Retina (tissue), 1 donor: Measurements from ENCODE around the gene RBM15.
A peak's percentile ranks its signal among the peaks of the same experiment; 100 is the strongest.

Experiments used
- DNase-seq: peaks from one replicate; pipeline ENCODE4 v3.0.0-alpha.2; 2016

The RBM15 gene

DNA sequence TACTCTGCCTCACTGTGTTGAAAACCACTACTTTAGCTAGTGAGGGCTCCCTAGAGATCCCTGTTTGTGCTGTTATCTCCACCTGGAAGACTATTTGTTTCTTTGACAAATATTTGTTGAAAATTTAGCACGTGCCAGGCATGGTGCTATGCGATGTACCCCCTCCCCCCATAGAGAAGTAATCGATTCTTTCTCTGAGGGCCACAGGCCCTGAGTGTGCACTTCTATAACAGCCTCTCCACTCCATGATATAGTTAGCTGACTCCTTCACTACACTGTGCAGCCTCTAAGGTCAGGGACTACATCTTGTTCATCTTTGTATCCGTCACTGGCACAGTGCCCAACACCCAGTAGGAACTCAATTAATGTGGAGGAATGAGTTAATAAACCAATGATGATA, 17.3 kb upstream of the RBM15 start:
- DNase-seq: no peak

DNA sequence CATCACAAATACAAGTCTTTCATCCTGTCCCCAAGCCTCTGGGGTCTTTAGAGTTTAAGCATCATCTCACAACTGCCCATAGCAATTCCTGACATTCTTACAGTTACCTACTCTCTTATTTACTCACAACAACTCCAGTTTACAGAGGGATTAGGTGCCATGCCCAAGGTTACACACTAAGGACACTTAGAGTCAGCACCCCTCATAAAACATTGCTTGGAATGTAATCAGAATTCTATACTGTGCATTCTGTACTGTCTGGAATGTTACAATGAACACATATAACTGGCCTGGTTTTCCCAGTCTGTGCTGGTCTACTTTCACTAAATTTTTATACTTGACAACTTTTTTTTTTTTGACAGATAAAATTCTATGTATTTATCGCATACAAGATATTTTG, 14.5 kb upstream of the RBM15 start:
- DNase-seq: no peak

DNA sequence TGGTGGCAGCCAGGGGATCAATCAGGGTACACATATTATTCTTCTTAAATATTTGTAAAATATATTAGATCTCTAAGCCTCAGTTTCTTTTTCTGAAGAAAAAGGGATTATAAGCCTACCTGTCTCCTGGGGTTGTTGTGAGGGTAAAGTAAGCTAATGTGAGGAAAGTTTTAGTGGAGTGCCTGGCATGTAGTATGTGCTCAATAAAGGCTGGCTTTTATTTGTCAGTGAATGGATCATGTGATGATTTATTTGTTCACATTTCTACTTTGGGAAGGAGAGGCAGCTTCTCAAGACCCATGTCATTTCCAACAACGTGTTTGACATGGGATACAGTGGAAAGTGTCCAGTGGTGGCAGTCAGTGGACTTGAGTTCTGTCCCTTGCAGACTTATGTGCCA, 12.4 kb upstream of the RBM15 start:
- DNase-seq: no peak

- DNase-seq: no peak
Measured at GRCh38 chr1:110328274-110328673, 10.9 kb upstream of the RBM15 start.

GRCh38 chr1:110328700-110329099, 10.5 kb upstream of the RBM15 start:
- DNase-seq: no peak

GRCh38 chr1:110335265-110335664, 3.9 kb upstream of the RBM15 start:
- no peak for DNase-seq

- no peak for DNase-seq
Measured at GRCh38 chr1:110336300-110337039, 2.7 kb upstream of the RBM15 start.

DNA sequence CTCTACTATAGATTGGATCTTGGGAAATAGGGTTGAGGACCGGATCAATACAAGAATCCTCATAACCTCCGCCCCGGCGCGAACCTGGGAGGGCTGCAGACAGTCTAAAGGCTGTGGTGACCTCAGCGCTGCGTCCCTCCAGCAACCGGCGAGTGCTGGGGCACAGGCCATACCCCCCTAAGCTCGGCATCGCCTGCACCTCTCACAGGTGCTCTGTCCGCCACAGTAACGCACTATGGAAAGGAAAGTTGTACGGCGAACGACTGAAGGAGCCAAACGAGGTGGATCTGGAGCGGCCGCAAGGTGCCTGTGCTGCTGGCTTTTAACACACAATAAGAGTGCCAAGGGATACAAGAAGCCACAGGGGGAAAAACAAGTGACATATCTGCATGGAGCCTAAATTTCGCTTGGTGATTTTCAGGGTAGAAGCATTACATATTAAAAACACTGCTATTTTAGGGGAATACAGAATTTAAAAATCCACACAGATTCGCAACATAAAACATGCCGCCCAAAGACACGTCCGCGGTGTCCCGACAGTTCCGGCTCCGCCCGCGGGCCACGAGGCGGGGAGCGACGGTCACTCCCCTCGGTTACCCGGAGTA, 1.4 kb upstream of the RBM15 start:
- no peak for DNase-seq

GRCh38 chr1:110338309-110338885, 780 bp upstream of the RBM15 start:
- peak; percentile 100 for DNase-seq

DNA sequence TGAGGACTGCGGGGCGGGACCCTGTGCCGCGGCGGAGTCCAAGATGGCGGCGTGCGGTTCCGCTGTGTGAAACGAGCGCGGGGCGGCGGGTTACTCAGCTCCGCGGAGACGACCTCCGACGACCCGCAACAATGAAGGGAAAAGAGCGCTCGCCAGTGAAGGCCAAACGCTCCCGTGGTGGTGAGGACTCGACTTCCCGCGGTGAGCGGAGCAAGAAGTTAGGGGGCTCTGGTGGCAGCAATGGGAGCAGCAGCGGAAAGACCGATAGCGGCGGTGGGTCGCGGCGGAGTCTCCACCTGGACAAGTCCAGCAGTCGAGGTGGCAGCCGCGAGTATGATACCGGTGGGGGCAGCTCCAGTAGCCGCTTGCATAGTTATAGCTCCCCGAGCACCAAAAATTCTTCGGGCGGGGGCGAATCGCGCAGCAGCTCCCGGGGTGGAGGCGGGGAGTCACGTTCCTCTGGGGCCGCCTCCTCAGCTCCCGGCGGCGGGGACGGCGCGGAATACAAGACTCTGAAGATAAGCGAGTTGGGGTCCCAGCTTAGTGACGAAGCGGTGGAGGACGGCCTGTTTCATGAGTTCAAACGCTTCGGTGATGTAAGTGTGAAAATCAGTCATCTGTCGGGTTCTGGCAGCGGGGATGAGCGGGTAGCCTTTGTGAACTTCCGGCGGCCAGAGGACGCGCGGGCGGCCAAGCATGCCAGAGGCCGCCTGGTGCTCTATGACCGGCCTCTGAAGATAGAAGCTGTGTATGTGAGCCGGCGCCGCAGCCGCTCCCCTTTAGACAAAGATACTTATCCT, 430 bp downstream of the RBM15 start:
- DNase-seq: no peak

- no peak for DNase-seq
Measured at GRCh38 chr1:110340207-110340468, 961 bp downstream of the RBM15 start.

DNA sequence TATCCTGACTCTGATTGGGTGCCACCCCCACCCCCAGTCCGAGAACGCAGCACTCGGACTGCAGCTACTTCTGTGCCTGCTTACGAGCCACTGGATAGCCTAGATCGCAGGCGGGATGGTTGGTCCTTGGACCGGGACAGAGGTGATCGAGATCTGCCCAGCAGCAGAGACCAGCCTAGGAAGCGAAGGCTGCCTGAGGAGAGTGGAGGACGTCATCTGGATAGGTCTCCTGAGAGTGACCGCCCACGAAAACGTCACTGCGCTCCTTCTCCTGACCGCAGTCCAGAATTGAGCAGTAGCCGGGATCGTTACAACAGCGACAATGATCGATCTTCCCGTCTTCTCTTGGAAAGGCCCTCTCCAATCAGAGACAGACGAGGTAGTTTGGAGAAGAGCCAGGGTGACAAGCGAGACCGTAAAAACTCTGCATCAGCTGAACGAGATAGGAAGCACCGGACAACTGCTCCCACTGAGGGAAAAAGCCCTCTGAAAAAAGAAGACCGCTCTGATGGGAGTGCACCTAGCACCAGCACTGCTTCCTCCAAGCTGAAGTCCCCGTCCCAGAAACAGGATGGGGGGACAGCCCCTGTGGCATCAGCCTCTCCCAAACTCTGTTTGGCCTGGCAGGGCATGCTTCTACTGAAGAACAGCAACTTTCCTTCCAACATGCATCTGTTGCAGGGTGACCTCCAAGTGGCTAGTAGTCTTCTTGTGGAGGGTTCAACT, 2.1 kb downstream of the RBM15 start:
- no peak for DNase-seq

DNA sequence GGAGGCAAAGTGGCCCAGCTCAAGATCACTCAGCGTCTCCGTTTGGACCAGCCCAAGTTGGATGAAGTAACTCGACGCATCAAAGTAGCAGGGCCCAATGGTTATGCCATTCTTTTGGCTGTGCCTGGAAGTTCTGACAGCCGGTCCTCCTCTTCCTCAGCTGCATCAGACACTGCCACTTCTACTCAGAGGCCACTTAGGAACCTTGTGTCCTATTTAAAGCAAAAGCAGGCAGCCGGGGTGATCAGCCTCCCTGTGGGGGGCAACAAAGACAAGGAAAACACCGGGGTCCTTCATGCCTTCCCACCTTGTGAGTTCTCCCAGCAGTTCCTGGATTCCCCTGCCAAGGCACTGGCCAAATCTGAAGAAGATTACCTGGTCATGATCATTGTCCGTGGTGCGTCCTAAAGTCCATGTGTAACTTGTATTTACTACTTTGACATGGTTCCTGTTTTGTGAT, 2.7 kb downstream of the RBM15 start:
- DNase-seq: no peak

GRCh38 chr1:110343249-110343648, 4.1 kb downstream of the RBM15 start:
- DNase-seq: no peak

GRCh38 chr1:110344152-110344551, 5.0 kb downstream of the RBM15 start:
- DNase-seq: no peak

GRCh38 chr1:110345480-110345879, 6.3 kb downstream of the RBM15 start:
- no peak for DNase-seq

GRCh38 chr1:110346690-110347089, 7.5 kb downstream of the RBM15 start:
- no peak for DNase-seq

- DNase-seq: no peak
Measured at GRCh38 chr1:110347182-110347893, 8.2 kb downstream of the RBM15 start.

- no peak for DNase-seq
Measured at GRCh38 chr1:110348050-110348449, 8.9 kb downstream of the RBM15 start.

DNA sequence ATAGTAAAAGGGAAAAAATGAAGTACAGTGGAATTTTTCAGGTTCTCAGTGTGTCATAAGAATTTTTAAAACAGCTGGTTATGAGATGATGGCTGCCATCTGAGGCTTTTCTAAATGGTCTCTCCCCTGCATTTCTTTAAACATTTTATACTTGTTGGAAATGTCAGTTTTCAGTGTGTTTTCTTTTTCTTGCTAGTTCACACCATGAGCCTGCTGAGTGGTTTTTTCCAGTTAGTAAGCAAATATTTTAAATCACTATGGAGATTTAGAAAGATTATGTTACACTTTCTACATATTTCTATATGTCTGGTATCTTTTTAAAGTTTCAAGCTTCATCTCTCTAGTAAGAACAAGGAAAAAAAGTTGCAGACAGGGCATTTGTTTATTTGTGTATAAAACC, 9.6 kb downstream of the RBM15 start:
- no peak for DNase-seq

DNA sequence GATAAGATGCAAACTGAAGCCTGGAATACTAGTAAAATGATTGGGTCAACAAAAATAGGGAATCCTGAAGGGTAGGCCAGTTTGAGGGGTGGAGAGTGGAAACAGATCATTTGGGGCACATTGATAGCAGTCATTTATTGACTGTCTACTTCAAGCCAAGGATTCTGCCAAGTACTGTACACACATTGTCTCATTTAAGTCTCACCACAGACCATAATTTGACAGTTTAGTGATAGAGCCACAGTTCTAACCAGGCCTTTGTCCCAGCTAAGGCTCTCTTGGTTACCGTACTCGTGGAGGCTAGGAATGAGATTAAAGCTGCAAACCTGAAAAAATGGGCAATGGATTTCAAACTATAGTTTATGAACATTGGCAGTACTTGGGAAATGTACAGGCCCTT, 11.2 kb downstream of the RBM15 start:
- no peak for DNase-seq

GRCh38 chr1:110355321-110355720, 16.1 kb downstream of the RBM15 start:
- DNase-seq: no peak

DNA sequence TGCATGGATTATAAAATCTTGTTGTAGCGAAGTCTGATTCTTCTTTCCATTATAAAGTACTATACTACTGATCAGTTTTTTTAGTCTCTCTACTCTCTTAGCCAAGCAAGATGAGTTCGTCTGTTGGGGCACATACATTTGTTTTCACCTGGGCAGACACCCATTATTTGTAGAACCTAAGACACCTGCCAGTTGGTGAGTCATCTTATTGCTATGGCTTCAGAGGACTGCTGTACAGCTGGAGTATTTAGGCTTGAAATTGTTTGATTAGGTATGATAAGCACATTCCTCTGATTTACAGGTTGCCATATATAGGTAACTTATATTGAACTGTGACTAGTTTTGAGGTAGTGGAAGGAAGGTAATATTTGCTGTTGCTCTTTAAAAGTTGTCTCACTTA, 17.2 kb downstream of the RBM15 start:
- DNase-seq: no peak
